Panc1 (cell line): ENCODE results near the gene CALB2. TPM values are rescaled to one million over a fixed set of nuclear protein-coding genes. Genes with fewer than 3 reads are reported as not detected.

ENCODE experiments used
- ATAC-seq: fragments of 200-7000 bp; cut with Tn5 transposase; 2 replicates; pipeline ENCODE4 v1.9.1; 2020; ENCODE audit warnings: mild to moderate bottlenecking, moderate library complexity
- BruUV-seq: library from RNA; stranded (reverse); fragments of 400-500 nt; replicated peaks from 2 replicates; lab custom pipeline; 2021; lab: Mats Ljungman, UMichigan
- CTCF ChIA-PET: fragments of 300-600 bp; sonication (Branson Sonifier 250); formaldehyde crosslinking; loops from one replicate; lab custom pipeline; 2022; ENCODE audit warnings: antibody characterized with exemption; lab: Charles Lee
- POLR2A ChIA-PET: fragments of 300-600 bp; sonication (Branson Sonifier 250); formaldehyde crosslinking; loops from one replicate; lab custom pipeline; 2022; ENCODE audit warnings: antibody characterized with exemption; lab: Charles Lee
- DNase-seq: peaks from one replicate; pipeline ENCODE4 v3.0.0-alpha.2; 2010; ENCODE audit warnings: low read depth, low spot score
- H3K27ac ChIP-seq: 2 replicates; pipeline ENCODE4 v1.5.1; 2011; ENCODE audit warnings: mild to moderate bottlenecking, low read length, inconsistent platforms
- H3K27me3 ChIP-seq: fragments of 200-500 bp; sonication (Bioruptor generic); 2 replicates; pipeline ENCODE4 v1.6.0; 2014; ENCODE audit warnings: low read length, inconsistent platforms; ENCODE audit not compliant: control insufficient read depth, insufficient read depth
- H3K36me3 ChIP-seq: fragments of 200-500 bp; sonication (Bioruptor generic); 2 replicates; pipeline ENCODE4 v1.5.1; 2014; ENCODE audit warnings: inconsistent platforms, mild to moderate bottlenecking, low read length, moderate library complexity; ENCODE audit not compliant: control insufficient read depth, insufficient read depth
- H3K4me1 ChIP-seq: 2 replicates; pipeline ENCODE4 v1.5.1; 2011; ENCODE audit warnings: inconsistent platforms, mild to moderate bottlenecking, low read length, moderate library complexity; ENCODE audit not compliant: control insufficient read depth, insufficient read depth
- H3K4me3 ChIP-seq, 2 experiments: 2 replicates each; pipeline ENCODE4 v1.5.1; 2011 to 2012; ENCODE audit warnings: low read depth in 2 of 2, low read length in 2 of 2, mild to moderate bottlenecking in 2 of 2, inconsistent platforms in 1 of 2, moderate library complexity in 1 of 2
- H3K9me3 ChIP-seq: fragments of 200-500 bp; sonication (Bioruptor generic); 2 replicates; pipeline ENCODE4 v1.5.1; 2014; ENCODE audit warnings: low read depth, mild to moderate bottlenecking, inconsistent platforms, low read length, moderate library complexity; ENCODE audit not compliant: control insufficient read depth, insufficient read depth
- CTCF ChIP-seq: fragments of 450-650 bp; IDR thresholded peaks from 2 replicates; pipeline ENCODE4 v1.5.1; 2017; ENCODE audit warnings: mild to moderate bottlenecking
- POLR2AphosphoS5 ChIP-seq: IDR thresholded peaks from 2 replicates; pipeline ENCODE4 v1.6.1; 2012; ENCODE audit warnings: mild to moderate bottlenecking, low read depth, low read length, moderate library complexity
- REST ChIP-seq, 2 experiments: IDR thresholded peaks; 2 replicates each; pipeline ENCODE4 v1.6.1; 2011 to 2012; ENCODE audit warnings: low read depth in 2 of 2, control low read depth in 1 of 2, low read length in 1 of 2, mild to moderate bottlenecking in 1 of 2, moderate library complexity in 1 of 2; ENCODE audit not compliant: insufficient read depth in 1 of 2
- SIN3A ChIP-seq: IDR thresholded peaks from 2 replicates; pipeline ENCODE4 v1.6.1; 2012; ENCODE audit warnings: low read depth, mild to moderate bottlenecking, low read length, moderate library complexity, borderline replicate concordance; ENCODE audit not compliant: insufficient read depth
- TCF7L2 ChIP-seq: IDR thresholded peaks from 2 replicates; pipeline ENCODE4 v1.6.1; 2011; ENCODE audit warnings: mild to moderate bottlenecking, low read depth, low read length, inconsistent platforms
- in situ Hi-C: cut with HindIII; loops from 2 replicates; pipeline ENCODE4 v1.10.0; 2016; ENCODE audit warnings: low sequenced_read_pairs, low pct_unique_long_range_greater_than_20kb
- intact Hi-C: fragments of 100-400 bp; cut with micrococcal nuclease; formaldehyde crosslinking; loops from one replicate; pipeline ENCODE4 v1.10.0; 2022; ENCODE audit not compliant: unreplicated experiment
- total RNA-seq: library from RNA; stranded (reverse); gene quantifications from one replicate; pipeline ENCODE4 v1.2.1, GENCODE V29; 2021; ENCODE audit not compliant: unreplicated experiment

CALB2 gene
- total RNA-seq, 1 experiment from 2014 or later, result 0.59 TPM

GRCh38 chr16:71436473-71436872, 78.0 kb downstream of the CALB2 start:
- intact Hi-C loops (no loop called here), in situ Hi-C loops (no loop called here)
- BruUV-seq, result no TSS peak
- no peak overlapping the region for H3K4me3 ChIP-seq
- TF ChIP-seq POLR2AphosphoS5, result no peak
- TF ChIP-seq SIN3A, result no peak
- no peak for TF ChIP-seq CTCF
- TF ChIP-seq REST (IDR thresholded peaks at IDR 0.05; ENCODE audit: insufficient read depth in 1 of 2, low read depth in 2 of 2, low read length in 1 of 2), result no peak
- no peak for TF ChIP-seq TCF7L2
- ChIA-PET CTCF (no interaction called here), POLR2A (no interaction called here)
- H3K27ac ChIP-seq, result no peak overlapping the region
- no peak for ATAC-seq
- H3K4me1 ChIP-seq, result no peaks in the 10 kb centered on the region
- H3K36me3 ChIP-seq, result no peaks in the 10 kb centered on the region
- no peaks in the 10 kb centered on the region for H3K9me3 ChIP-seq
- DNase-seq, result no peak
- no peaks in the 10 kb centered on the region for H3K27me3 ChIP-seq

- BruUV-seq, result no TSS peak
- no peaks in the 10 kb centered on the region for H3K4me1 ChIP-seq
- no peak overlapping the region for H3K27ac ChIP-seq
- H3K4me3 ChIP-seq, result no peak overlapping the region
- no peaks in the 10 kb centered on the region for H3K27me3 ChIP-seq
- no peaks in the 10 kb centered on the region for H3K9me3 ChIP-seq
- POLR2A ChIA-PET, result no interaction called here
- in situ Hi-C loops, result no loop called here
- ATAC-seq, result no peak
- no peak for DNase-seq
- intact Hi-C loops, result no loop called here
- TF ChIP-seq TCF7L2 (no peak), CTCF (no peak), SIN3A (no peak), REST (IDR thresholded peaks at IDR 0.05; ENCODE audit: insufficient read depth in 1 of 2, low read depth in 2 of 2, low read length in 1 of 2) (no peak), POLR2AphosphoS5 (no peak)
- H3K36me3 ChIP-seq, result no peaks in the 10 kb centered on the region
- CTCF ChIA-PET, result interaction anchor here (0.7 kb wide), 1 partner anchor 92 kb away, joined by 3 read pairs; no protein-coding TSS in a partner anchor
These were observed 81.0 kb downstream of the CALB2 start for GRCh38 chr16:71439523-71439922.
